GM18858 (cell line): Measurements from ENCODE around the gene PLEKHG3.

Source experiments
- ATAC-seq: cut with Tn5 transposase; IDR thresholded peaks from one replicate; pipeline ENCODE4 v1.9.1; 2021; ENCODE audit not compliant: unreplicated experiment

Gene PLEKHG3

GRCh38 chr14:64763085-64763782 lies 59.0 kb downstream of the PLEKHG3 start:
- no peak for ATAC-seq

- ATAC-seq = no peak
Measured at GRCh38 chr14:64763801-64764621, 59.8 kb downstream of the PLEKHG3 start.

GRCh38 chr14:64764641-64765520 lies 60.7 kb downstream of the PLEKHG3 start:
- no peak for ATAC-seq

GRCh38 chr14:64765740-64766302 lies 61.6 kb downstream of the PLEKHG3 start:
- no peak for ATAC-seq

- ATAC-seq = no peak
Measured at GRCh38 chr14:64766430-64767151, 62.4 kb downstream of the PLEKHG3 start.

- no peak for ATAC-seq
Measured at GRCh38 chr14:64767215-64767964, 63.2 kb downstream of the PLEKHG3 start.

GRCh38 chr14:64768401-64769095 lies 64.3 kb downstream of the PLEKHG3 start:
- no peak for ATAC-seq

GRCh38 chr14:64769096-64770020 lies 65.1 kb downstream of the PLEKHG3 start:
- ATAC-seq = no peak

GRCh38 chr14:64770751-64771150 lies 66.5 kb downstream of the PLEKHG3 start:
- ATAC-seq = no peak

GRCh38 chr14:64771161-64771560 lies 66.9 kb downstream of the PLEKHG3 start:
- ATAC-seq = no peak

GRCh38 chr14:64772397-64772950 lies 68.2 kb downstream of the PLEKHG3 start:
- ATAC-seq = no peak

GRCh38 chr14:64773046-64773445 lies 68.8 kb downstream of the PLEKHG3 start:
- no peak for ATAC-seq

GRCh38 chr14:64773577-64773976 lies 69.4 kb downstream of the PLEKHG3 start:
- ATAC-seq = no peak

- no peak for ATAC-seq
Measured at GRCh38 chr14:64774272-64774671, 70.0 kb downstream of the PLEKHG3 start.

- ATAC-seq = no peak
Measured at GRCh38 chr14:64775081-64775777, 71.0 kb downstream of the PLEKHG3 start.

- ATAC-seq = no peak
Measured at GRCh38 chr14:64777461-64777860, 73.2 kb downstream of the PLEKHG3 start.

GRCh38 chr14:64778104-64778754 lies 74.0 kb downstream of the PLEKHG3 start:
- no peak for ATAC-seq
